Measurements from ENCODE around the gene SNRPA.

DNA sequence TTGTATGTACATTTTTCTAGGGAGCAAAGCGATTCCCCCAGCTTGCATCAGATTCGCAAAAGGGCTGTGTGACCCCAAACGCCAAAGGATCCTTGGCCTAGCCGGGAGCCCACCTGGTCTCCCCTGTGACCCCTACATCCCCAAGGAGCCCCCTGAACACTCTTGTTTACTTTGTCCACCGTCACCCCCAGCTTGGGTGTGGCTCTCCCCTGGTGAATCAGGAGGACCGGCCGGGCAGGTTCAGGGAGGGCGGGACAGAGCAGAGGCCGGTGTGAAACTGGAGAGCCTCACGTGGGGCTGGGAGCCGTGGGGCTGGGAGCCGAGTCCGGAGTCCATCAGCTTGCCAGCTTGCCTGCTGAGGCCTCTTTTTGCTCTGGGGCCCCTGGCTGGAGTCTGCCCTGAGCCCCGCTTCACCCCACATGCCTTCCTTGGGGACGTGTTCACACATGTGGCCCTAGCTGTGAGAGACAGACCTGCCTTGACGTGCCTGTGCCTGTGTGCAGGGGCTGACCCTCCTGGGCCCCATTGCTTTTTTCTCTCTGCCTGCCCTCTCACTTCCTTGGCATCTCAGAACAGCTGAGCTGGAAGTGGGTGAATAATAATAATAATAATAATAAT, 32.1 kb upstream of the SNRPA start:
- TF ChIP-seq, protein P1, sequence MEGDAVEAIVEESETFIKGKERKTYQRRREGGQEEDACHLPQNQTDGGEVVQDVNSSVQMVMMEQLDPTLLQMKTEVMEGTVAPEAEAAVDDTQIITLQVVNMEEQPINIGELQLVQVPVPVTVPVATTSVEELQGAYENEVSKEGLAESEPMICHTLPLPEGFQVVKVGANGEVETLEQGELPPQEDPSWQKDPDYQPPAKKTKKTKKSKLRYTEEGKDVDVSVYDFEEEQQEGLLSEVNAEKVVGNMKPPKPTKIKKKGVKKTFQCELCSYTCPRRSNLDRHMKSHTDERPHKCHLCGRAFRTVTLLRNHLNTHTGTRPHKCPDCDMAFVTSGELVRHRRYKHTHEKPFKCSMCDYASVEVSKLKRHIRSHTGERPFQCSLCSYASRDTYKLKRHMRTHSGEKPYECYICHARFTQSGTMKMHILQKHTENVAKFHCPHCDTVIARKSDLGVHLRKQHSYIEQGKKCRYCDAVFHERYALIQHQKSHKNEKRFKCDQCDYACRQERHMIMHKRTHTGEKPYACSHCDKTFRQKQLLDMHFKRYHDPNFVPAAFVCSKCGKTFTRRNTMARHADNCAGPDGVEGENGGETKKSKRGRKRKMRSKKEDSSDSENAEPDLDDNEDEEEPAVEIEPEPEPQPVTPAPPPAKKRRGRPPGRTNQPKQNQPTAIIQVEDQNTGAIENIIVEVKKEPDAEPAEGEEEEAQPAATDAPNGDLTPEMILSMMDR (IDR thresholded peaks at IDR 0.05; ENCODE audit: borderline replicate concordance, extremely low read depth, low read length, poor library complexity, severe bottlenecking) = no peak
- no peak for TF ChIP-seq EZH2 (IDR thresholded peaks at IDR 0.05; ENCODE audit: borderline replicate concordance, low read depth, low read length, severe bottlenecking)
